Tibial nerve (tissue), 4 donors: Measurements from ENCODE around the gene ACAD9. TPM values are rescaled to one million over a fixed set of nuclear protein-coding genes. Genes with fewer than 3 reads are reported as not detected.

Experiments used
- DNase-seq, 2 donors: peaks; one replicate each; pipeline ENCODE4 v3.0.0-alpha.2; 2019; ENCODE audit warnings: low spot score in 2 of 2
- H3K27ac ChIP-seq, 4 donors: fragments of 200-600 bp; sonication (generic) in 3 of 4; one replicate each; pipeline ENCODE4 v1.5.1; 2017 to 2019; ENCODE audit warnings: mild to moderate bottlenecking in 1 of 4
- H3K27me3 ChIP-seq, 2 donors: fragments of 200-600 bp; sonication (generic) in 1 of 2; one replicate each; pipeline versions ENCODE4 v1.5.1 to v1.6.0; 2017 to 2019
- H3K36me3 ChIP-seq, 3 donors: fragments of 200-600 bp; sonication (generic); one replicate each; pipeline ENCODE4 v1.5.1; 2018 to 2019
- H3K4me1 ChIP-seq, 4 donors: fragments of 200-600 bp; sonication (generic) in 3 of 4; one replicate each; pipeline ENCODE4 v1.5.1; 2017 to 2019
- H3K4me3 ChIP-seq, 4 donors: fragments of 200-600 bp; sonication (generic) in 3 of 4; one replicate each; pipeline ENCODE4 v1.5.1; 2017 to 2019; ENCODE audit warnings: mild to moderate bottlenecking in 1 of 4, moderate library complexity in 1 of 4
- H3K9me3 ChIP-seq, 4 donors: fragments of 200-600 bp; sonication (generic) in 3 of 4; one replicate each; pipeline ENCODE4 v1.5.1; 2017 to 2019
- CTCF ChIP-seq, 5 experiments: fragments of 200-600 bp in 3 of 5; fragments of 450-650 bp in 2 of 5; sonication (generic) in 3 of 5; IDR thresholded peaks; one replicate each; pipeline ENCODE4 v1.5.1; 2016 to 2019; ENCODE audit warnings: antibody characterized with exemption in 5 of 5, mild to moderate bottlenecking in 3 of 5, moderate library complexity in 2 of 5
- EP300 ChIP-seq, 2 donors: sonication (generic); formaldehyde crosslinking; IDR thresholded peaks; one replicate each; pipeline ENCODE4 v1.6.1; 2017; ENCODE audit warnings: antibody characterized with exemption in 2 of 2, mild to moderate bottlenecking in 1 of 2
- POLR2A ChIP-seq, 2 donors: fragments of 450-650 bp; IDR thresholded peaks; one replicate each; pipeline ENCODE4 v1.6.1; 2017; ENCODE audit warnings: antibody characterized with exemption in 2 of 2, mild to moderate bottlenecking in 2 of 2, moderate library complexity in 2 of 2
- WGBS, 2 donors: methylation state at CpG; one replicate each; pipeline ENCODE4 v1.1.5; 2018; 5-methylcytosine and 5-hydroxymethylcytosine counted together
- small RNA-seq: library from RNA; depleted of rRNA; stranded (forward); fragments of <200 nt; gene quantifications from one replicate; pipeline ENCODE3, GENCODE V24; 2016
- total RNA-seq, 4 donors: library from RNA; depleted of rRNA; stranded (reverse); fragments of >200 nt; gene quantifications; one replicate each; pipeline ENCODE4 v1.1.0, GENCODE V29; 2016

ACAD9 gene
- total RNA-seq, 4 donors from 2014 or later, result 49.6 to 81.9 (median 63.7) TPM

DNA sequence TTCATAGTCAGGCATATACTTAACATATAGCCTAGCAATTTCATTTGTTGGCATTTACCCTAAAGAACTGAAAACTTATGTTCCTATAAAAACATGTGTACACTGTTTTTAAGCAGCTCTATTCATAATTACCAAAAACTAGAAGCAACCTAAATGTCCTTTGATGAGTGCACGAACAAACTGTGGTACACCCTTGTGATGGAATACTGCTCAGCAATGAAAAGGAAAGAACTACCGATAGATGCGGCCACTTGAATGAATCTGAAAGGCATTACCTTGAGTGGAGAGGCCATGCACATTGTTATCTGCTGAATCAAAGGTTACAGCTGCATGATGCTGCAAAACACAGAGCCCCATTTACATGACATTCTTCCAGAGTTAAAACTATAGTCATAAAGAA lies 69.7 kb downstream of the ACAD9 start:
- no peak for TF ChIP-seq POLR2A (IDR thresholded peaks at IDR 0.05)
- TF ChIP-seq EP300 (IDR thresholded peaks at IDR 0.05), result no peak
- TF ChIP-seq CTCF (IDR thresholded peaks at IDR 0.05), result no peak
- no peaks in the 10 kb centered on the region for H3K9me3 ChIP-seq
- no peak overlapping the region for H3K4me3 ChIP-seq
- 89 to 96% methylated on average over 3 of the region's 3 CpGs for WGBS, 2 donors
- no peak for DNase-seq
- H3K27me3 ChIP-seq, result no peaks in the 10 kb centered on the region
- no peak overlapping the region for H3K27ac ChIP-seq
- no peaks in the 10 kb centered on the region for H3K4me1 ChIP-seq
- H3K36me3 ChIP-seq, result no peaks in the 10 kb centered on the region

DNA sequence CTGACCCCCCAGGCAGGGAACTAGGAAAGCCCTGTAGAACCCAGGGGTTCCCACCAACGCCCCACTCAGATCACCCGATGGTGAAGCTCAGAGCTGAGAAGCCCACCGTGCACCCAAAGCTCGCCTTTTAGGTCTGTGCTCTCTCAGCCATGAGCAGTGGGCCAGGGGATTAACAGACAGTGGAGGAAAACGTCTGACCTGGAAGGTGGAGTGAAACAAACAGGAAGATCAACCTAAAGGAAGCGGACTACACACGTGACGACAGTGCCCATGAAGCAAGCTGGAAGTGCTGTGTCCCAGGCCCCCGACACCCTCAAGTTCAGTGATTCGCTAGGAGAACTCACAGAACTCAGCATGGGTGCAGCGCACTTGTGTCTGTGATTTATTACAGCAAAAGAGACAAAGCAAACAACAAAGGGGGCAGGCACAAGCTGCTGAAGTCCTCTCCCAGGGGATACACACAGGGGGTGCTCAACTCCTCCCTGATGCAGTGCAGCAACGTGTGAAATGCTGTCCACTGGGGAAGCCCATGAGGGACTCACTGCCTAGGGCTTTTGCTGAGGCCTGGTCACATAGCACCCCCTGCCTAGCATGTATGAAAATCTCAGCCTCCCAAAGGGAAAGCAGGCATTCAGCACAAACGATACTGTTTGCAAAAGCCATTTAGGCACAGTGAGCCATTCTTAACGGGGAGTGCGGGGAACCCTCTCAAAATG lies 71.0 kb downstream of the ACAD9 start:
- Histone ChIP-seq H3K4me1 (no peaks in the 10 kb centered on the region), H3K27me3 (no peaks in the 10 kb centered on the region), H3K36me3 (no peaks in the 10 kb centered on the region), H3K9me3 (no peaks in the 10 kb centered on the region), H3K4me3 (no peak overlapping the region), H3K27ac (no peak overlapping the region)
- DNase-seq, result no peak
- no peak for TF ChIP-seq POLR2A (IDR thresholded peaks at IDR 0.05)
- no peak for TF ChIP-seq EP300 (IDR thresholded peaks at IDR 0.05)
- TF ChIP-seq CTCF (IDR thresholded peaks at IDR 0.05), result no peak
- 57 to 58% methylated on average over 15 of the region's 15 CpGs for WGBS, 2 donors

GRCh38 chr3:128956440-128956839 lies 77.0 kb downstream of the ACAD9 start:
- Histone ChIP-seq H3K9me3 (peaks cover 0 to 20% (median 2%) of the 10 kb centered on the region in 4 donors), H3K27me3 (no peaks in the 10 kb centered on the region), H3K27ac (no peak overlapping the region), H3K4me3 (no peak overlapping the region), H3K36me3 (no peaks in the 10 kb centered on the region), H3K4me1 (no peaks in the 10 kb centered on the region)
- TF ChIP-seq EP300 (IDR thresholded peaks at IDR 0.05) (no peak), CTCF (IDR thresholded peaks at IDR 0.05) (no peak), POLR2A (IDR thresholded peaks at IDR 0.05) (no peak)
- DNase-seq, result no peak
- 88 to 91% methylated on average over 2 of the region's 2 CpGs for WGBS, 2 donors

Small RNAs within 50 kb of the gene (small RNA-seq; reads per million reads assigned to genes)
- not detected for gene AC112484.4

Other genes starting within 250 kb of the ACAD9 start
- gene RPN1, start 228.8 kb upstream of the ACAD9 start, total RNA-seq, result 100 to 1,000 TPM; 173 to 255 (median 204) TPM
- 100 to 1,000 TPM in 3 of 4 donors, 10 to 100 TPM in 1; 89.2 to 128 (median 114) TPM for gene RAB7A, start 153.4 kb upstream of the ACAD9 start, total RNA-seq
- under 1 TPM in 3 of 4 donors, not detected in 1; 0.22 to 0.78 (median 0.63) TPM for gene CFAP92, start 114.5 kb downstream of the ACAD9 start, total RNA-seq
- 1 to 10 TPM in 3 of 4 donors, under 1 TPM in 1; 0.22 to 2.1 (median 1.9) TPM for gene EFCC1, start 121.7 kb downstream of the ACAD9 start, total RNA-seq
- not detected for gene GP9, start 181.2 kb downstream of the ACAD9 start, total RNA-seq
- 10 to 100 TPM in 1 of 4 donors, 1 to 10 TPM in 3; 4.8 to 13.2 (median 8.6) TPM for gene RAB43, start 242.2 kb downstream of the ACAD9 start, total RNA-seq